GM12892 (cell line): ENCODE data around the gene PPP6R2.

Source experiments
- POLR2A ChIP-seq: IDR thresholded peaks from 2 replicates; pipeline ENCODE4 v1.6.1; 2011; ENCODE audit warnings: low read depth, low read length, control low read depth
- POLR2AphosphoS5 ChIP-seq: IDR thresholded peaks from 2 replicates; pipeline ENCODE4 v1.6.1; 2011; ENCODE audit warnings: low read depth, low read length, control low read depth

GRCh38 chr22:50341977-50342650, 1.0 kb upstream of the PPP6R2 start:
- no peak for TF ChIP-seq POLR2AphosphoS5
- no peak for TF ChIP-seq POLR2A
